NCI-H2107 treated with DMSO at 0.1 percent for 48 hours (cell line): ENCODE results near the gene IL16.
A peak's percentile ranks its signal among the peaks of the same experiment; 100 is the strongest.

Experiments used
- DNase-seq: peaks from one replicate; lab custom pipeline; 2025; ENCODE audit not compliant: unreplicated experiment; lab: John Stamatoyannopoulos, UW

The IL16 gene

DNA sequence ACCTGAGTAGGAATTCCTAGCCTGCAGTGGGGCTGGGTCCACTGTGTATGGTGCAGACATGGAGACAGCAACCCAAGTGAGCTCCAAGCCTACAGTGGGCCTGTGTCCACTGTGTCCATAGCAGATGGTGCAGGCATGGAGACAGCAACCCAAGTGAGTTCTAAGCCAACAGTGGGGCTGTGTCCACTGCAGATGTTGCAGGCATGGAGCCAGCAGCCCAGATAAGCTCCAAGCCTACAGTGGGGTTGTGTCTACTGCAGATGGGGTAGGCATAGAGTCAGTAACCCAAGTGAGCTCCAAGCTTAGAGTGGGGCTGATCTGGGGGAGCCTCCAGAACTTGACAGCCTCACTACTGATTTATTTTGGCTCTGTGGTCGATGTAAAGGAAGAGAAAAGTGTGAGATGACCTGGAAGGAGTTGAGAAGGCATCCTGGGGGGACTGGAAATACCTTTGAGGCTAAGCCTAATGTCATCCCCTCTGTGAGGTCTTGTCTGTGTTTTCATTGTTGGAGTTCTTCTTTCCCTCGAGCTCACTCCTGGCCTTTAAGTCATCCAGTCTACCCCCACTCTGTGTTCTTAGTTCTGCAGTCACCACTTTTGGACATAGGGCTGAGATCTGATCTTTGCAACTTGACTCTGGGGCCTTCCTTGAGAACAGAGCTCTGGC lies 22.4 kb upstream of the IL16 start:
- no peak for DNase-seq

GRCh38 chr15:81174792-81175327 lies 21.8 kb upstream of the IL16 start:
- no peak for DNase-seq

- no peak for DNase-seq
Observed at GRCh38 chr15:81175496-81175895, 21.2 kb upstream of the IL16 start.

DNA sequence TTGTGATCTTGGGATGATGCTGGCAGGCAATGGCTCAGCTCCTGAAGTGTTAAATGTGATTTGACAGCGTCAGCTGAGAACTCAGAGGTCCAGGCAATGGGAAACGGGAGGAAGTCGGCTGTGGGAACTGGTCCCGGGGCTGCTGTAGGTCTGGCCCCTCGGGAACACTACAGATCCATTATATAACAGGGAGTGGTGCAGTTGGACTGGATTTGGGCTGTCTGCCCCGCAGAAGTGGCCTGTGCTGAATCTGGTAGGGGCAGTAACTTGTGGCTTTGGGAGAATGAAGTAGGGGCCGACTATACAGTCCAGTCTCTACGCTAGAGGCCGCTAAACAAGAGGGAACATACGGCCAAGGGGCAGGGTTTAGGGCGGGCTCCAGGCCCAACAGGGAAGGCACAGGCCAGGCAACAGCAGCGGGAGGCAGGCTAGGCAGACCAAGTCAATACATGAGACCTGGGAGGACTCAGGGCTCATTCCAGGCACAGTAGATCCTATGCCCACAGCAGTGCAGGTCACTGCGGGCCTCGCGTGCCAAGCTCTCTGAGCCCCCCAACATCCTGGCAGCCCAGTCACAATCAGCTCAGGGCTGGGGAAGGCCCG lies 20.3 kb upstream of the IL16 start:
- no peak for DNase-seq

DNA sequence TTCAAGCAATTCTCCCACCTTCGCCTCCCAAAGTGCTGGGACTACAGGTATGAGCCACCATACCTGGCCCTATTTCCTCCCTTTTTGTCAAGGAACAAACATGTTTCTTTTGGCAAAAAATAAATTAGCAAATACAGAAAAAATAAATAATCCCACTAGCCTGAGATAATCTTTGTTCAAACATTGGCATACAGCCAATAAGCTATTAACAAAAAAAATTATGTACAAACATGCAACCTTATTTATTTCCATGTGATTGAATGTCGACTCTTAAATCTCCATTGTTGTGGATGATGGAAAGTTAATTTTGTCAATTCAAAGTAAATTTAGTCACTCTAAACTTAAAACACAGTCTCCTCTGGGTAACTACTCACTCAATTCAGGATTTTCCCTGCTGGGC lies 18.3 kb upstream of the IL16 start:
- DNase-seq, result no peak

DNA sequence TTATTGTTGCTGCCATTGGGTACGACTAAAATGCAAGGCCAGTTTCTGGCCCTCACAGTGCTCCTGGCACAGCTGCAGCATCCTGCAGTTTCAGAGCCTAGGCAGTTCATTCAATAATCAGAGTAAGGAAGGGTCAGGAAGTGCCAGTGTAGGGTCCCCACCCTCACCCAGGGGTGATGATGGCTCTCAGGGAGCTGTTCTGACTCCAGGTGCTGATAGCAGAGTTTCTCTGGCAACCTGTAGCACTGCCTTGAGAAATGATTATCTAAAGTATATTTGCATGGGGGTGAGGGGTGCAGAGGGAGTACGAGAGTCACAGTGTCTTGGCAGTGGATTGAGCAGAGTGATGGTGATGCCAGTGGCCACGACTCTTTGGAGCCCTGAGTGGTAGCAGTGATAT lies 15.5 kb upstream of the IL16 start:
- no peak for DNase-seq

DNA sequence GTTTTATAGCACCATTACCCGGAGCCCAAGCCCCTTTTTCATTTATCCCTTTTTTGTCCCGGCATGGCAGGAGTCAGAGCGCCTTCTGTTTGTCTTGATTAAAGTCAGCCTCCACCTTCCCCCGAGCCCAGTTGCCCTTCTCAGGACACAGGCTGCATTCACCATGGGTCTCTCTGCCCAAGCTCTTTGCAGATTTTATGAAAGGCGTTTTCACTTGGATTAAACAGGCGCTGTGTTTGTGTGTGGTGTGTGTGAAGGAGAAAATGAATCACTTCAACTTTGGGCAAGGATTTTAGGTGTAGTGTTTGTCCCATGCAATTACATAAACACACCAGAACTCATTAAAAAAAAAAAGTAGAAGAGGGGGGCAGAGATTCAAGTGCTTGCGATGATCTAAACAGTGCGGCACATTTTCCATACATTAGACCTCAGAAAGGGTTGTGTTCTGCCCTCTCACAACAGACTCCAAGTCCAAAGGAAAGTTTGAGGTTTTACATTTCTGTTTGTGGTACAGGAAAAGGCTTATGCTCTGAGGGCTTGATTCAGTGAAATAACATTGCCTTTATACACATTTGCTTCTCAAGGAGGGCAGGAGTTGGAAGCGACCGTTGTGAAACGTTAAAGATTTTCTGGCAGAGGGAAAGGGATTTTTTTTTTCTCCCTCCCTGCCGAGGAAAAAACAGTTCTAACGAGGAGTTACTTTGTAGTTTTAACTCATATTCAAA lies 14.5 kb upstream of the IL16 start:
- no peak for DNase-seq

- no peak for DNase-seq
Observed at GRCh38 chr15:81182756-81183438, 13.8 kb upstream of the IL16 start.

GRCh38 chr15:81183439-81183775 lies 13.3 kb upstream of the IL16 start:
- no peak for DNase-seq

DNA sequence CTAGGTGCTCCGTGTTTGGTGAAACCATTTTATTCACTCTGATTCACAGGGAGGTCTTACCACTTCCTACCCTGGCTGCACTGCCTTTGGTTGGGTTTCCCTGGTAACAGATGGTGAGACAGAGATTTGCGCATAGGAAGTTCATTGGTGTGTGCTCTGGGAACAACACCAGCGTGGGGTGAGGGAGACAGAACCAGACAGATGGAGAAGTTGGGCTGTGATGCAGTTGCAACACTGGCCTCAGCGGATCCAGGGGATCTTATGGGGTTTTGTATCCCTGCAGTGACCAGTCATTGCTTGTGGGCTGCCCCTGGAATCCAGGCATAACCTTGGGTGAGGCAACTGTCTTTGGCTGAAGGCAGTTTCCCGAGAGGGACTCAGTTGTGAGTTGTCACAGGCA lies 12.5 kb upstream of the IL16 start:
- no peak for DNase-seq

- no peak for DNase-seq
Observed at GRCh38 chr15:81185631-81186295, 10.9 kb upstream of the IL16 start.

DNA sequence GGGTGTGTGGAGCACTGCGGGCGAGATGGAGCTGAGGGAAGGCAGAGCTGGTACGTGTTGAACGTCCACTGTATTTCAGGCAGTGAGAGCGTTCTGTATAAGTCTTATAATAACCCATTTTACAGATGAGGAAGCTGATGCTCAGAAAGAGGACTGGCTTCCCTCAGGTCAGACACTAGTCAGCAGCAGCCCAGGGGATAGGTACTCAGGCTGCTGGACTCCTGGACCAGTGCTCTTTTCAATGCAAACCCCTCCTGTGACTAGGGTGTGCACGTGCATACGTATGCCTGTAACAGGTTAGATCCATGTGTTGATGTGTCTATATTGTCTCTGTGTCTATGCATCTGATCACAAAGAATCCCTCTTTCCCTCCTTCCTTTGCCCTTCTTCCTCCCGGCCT lies 8.3 kb upstream of the IL16 start:
- no peak for DNase-seq

- DNase-seq, result no peak
Observed at GRCh38 chr15:81189583-81190283, 6.9 kb upstream of the IL16 start.

DNA sequence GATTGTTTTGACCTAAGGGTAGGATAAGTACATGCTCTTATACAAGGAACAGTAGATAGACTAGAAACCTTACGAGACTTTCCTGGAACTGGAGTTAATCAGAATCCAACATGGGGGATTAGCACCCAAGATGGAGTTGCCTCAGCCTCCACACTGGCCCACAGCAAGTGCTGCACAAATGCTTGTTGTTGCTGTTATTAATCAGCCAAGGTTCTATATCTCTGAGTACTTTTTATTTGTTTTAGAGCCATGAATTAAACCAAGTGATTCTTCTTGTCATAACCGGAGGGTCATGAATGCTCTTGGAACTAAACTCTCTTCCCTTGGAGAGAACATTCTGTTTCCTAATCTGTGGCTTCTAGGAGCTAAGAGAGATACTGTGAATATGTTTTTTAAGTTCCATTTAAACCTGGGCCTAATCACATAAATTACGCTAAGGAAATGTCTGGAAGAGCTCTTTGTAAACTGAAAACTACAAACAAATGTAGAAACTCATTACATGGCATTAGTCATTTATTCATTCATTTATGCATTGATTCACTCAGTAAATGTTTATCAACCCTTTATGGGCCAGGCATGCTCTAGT lies 5.7 kb upstream of the IL16 start:
- DNase-seq, result no peak

GRCh38 chr15:81191701-81192100 lies 5.0 kb upstream of the IL16 start:
- DNase-seq, result no peak

GRCh38 chr15:81194723-81195122 lies 2.0 kb upstream of the IL16 start:
- no peak for DNase-seq

DNA sequence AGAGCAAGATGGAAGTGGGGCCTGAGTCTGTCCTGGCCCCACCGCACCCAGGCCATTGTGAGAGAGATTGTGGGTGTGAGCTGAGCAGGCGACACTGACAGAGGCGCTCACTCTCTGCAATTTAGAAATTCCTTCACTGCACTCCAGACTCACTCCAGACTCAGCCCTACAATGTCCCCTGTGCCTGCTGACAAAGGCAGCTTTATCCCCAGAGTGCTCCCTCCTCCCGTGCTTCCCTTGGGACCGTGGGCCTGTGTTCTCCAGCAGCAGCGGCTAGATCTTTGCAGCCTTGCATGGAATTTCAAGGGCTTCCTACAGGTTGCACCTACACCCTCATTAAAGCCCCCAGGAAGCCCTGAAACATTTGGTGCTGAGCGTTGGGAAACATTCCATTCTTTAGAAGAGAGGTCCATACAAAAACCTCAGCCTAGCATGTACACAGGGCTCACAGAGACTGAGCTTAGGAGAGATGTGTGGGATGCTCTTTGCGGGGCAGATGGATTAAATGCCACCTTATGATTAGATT lies 1.3 kb upstream of the IL16 start:
- DNase-seq, result peak; percentile 41

- no peak for DNase-seq
Observed at GRCh38 chr15:81197255-81197630, 564 bp downstream of the IL16 start.

GRCh38 chr15:81197688-81198281 lies 1.1 kb downstream of the IL16 start:
- no peak for DNase-seq
